OCI-LY7 (cell line): Measurements from ENCODE around the gene DEDD2. TPM values are rescaled to one million over a fixed set of nuclear protein-coding genes. Genes with fewer than 3 reads are reported as not detected.
A peak's percentile ranks its signal among the peaks of the same experiment; 100 is the strongest.

ENCODE experiments used
- BruUV-seq: library from RNA; stranded (reverse); fragments of 400-500 nt; replicated peaks from 2 replicates; lab custom pipeline; 2021; lab: Mats Ljungman, UMichigan
- CTCF ChIA-PET: fragments of 300-600 bp; sonication (Branson Sonifier 250); formaldehyde crosslinking; loops from one replicate; lab custom pipeline; 2022; ENCODE audit warnings: antibody characterized with exemption; ENCODE audit not compliant: unreplicated experiment; lab: Charles Lee
- POLR2A ChIA-PET: fragments of 300-600 bp; sonication (Branson Sonifier 250); formaldehyde crosslinking; loops from one replicate; lab custom pipeline; 2022; ENCODE audit warnings: antibody characterized with exemption; lab: Charles Lee
- DNase-seq: peaks from one replicate; pipeline ENCODE4 v3.0.0-alpha.2; 2015; ENCODE audit warnings: low spot score
- H2AFZ ChIP-seq: fragments of 200-600 bp; sonication (generic), shearing (Covaris generic); 2 replicates; pipeline ENCODE4 v1.6.1; 2014; ENCODE audit warnings: mild to moderate bottlenecking, antibody characterized with exemption, low read length, moderate library complexity
- H3K27ac ChIP-seq: fragments of 200-600 bp; sonication (generic); 2 replicates; pipeline ENCODE4 v1.5.1; 2014; ENCODE audit warnings: mixed run types, low read depth, mild to moderate bottlenecking, moderate library complexity, low read length, inconsistent platforms; ENCODE audit not compliant: poor library complexity, severe bottlenecking
- H3K36me3 ChIP-seq: fragments of 200-600 bp; sonication (generic); 2 replicates; pipeline ENCODE4 v1.6.1; 2014; ENCODE audit warnings: mild to moderate bottlenecking, antibody characterized with exemption, low read length, moderate library complexity, mixed read lengths; ENCODE audit not compliant: insufficient read depth
- H3K4me1 ChIP-seq: fragments of 200-600 bp; sonication (generic); 2 replicates; pipeline ENCODE4 v1.5.1; 2014; ENCODE audit warnings: mild to moderate bottlenecking, low read length; ENCODE audit not compliant: insufficient read depth, poor library complexity, severe bottlenecking
- H3K4me2 ChIP-seq: fragments of 200-600 bp; sonication (generic); 2 replicates; pipeline ENCODE4 v1.6.1; 2014; ENCODE audit warnings: mild to moderate bottlenecking, low read length
- H3K4me3 ChIP-seq: fragments of 200-600 bp; sonication (generic); 2 replicates; pipeline ENCODE4 v1.5.1; 2014; ENCODE audit warnings: mild to moderate bottlenecking, low read depth, low read length; ENCODE audit not compliant: poor library complexity, severe bottlenecking
- H3K79me2 ChIP-seq: fragments of 200-600 bp; sonication (generic); 2 replicates; pipeline ENCODE4 v1.6.1; 2016; ENCODE audit warnings: low read depth, mild to moderate bottlenecking, low read length, moderate library complexity, mixed read lengths; ENCODE audit not compliant: insufficient read depth
- H3K9me2 ChIP-seq: fragments of 200-600 bp; sonication (generic); 2 replicates; pipeline ENCODE4 v1.6.1; 2016; ENCODE audit warnings: mild to moderate bottlenecking, low read length, mixed read lengths; ENCODE audit not compliant: insufficient read depth
- H3K9me3 ChIP-seq: fragments of 200-600 bp; sonication (generic); 2 replicates; pipeline ENCODE4 v1.6.1; 2014; ENCODE audit warnings: mild to moderate bottlenecking, mixed run types, low read length, mixed read lengths
- H4K20me1 ChIP-seq: fragments of 200-600 bp; sonication (generic); 2 replicates; pipeline ENCODE4 v1.6.1; 2014; ENCODE audit warnings: mild to moderate bottlenecking, antibody characterized with exemption, low read length, moderate library complexity, mixed read lengths; ENCODE audit not compliant: insufficient read depth
- EZH2phosphoT487 ChIP-seq: fragments of 200-600 bp; sonication (generic); IDR thresholded peaks from 2 replicates; pipeline ENCODE4 v1.6.1; 2018; ENCODE audit warnings: low read depth, borderline replicate concordance, mild to moderate bottlenecking, mixed run types, antibody characterized with exemption, low read length, moderate library complexity, mixed read lengths
- intact Hi-C: fragments of 100-400 bp; cut with micrococcal nuclease; formaldehyde crosslinking; loops from one replicate; pipeline ENCODE4 v1.10.0; 2022; ENCODE audit not compliant: unreplicated experiment
- total RNA-seq, 2 experiments: library from RNA; depleted of rRNA in 1 of 2; stranded (reverse); fragments of >200 nt in 1 of 2; shearing (Covaris generic) in 1 of 2; gene quantifications; 2 replicates each; pipeline ENCODE4 v1.2.3, GENCODE V29; 2014 to 2022
- TF ChIP-seq, protein P1 (sequence below): fragments of 200-600 bp; sonication (generic); conservative IDR thresholded peaks from 2 replicates; pipeline ENCODE4 v1.5.1; 2014; ENCODE audit warnings: mild to moderate bottlenecking, antibody characterized with exemption, low read length, moderate library complexity, mixed read lengths

DEDD2 gene
- total RNA-seq, 2 experiments from 2014 or later, result 15.5 to 41.9 TPM

GRCh38 chr19:42184401-42184861 is 33.0 kb downstream of the DEDD2 start:
- TF ChIP-seq, protein P1, sequence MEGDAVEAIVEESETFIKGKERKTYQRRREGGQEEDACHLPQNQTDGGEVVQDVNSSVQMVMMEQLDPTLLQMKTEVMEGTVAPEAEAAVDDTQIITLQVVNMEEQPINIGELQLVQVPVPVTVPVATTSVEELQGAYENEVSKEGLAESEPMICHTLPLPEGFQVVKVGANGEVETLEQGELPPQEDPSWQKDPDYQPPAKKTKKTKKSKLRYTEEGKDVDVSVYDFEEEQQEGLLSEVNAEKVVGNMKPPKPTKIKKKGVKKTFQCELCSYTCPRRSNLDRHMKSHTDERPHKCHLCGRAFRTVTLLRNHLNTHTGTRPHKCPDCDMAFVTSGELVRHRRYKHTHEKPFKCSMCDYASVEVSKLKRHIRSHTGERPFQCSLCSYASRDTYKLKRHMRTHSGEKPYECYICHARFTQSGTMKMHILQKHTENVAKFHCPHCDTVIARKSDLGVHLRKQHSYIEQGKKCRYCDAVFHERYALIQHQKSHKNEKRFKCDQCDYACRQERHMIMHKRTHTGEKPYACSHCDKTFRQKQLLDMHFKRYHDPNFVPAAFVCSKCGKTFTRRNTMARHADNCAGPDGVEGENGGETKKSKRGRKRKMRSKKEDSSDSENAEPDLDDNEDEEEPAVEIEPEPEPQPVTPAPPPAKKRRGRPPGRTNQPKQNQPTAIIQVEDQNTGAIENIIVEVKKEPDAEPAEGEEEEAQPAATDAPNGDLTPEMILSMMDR, result peak; percentile 99
- TF ChIP-seq EZH2phosphoT487, result no peak
- no peak overlapping the region for H3K4me2 ChIP-seq
- H3K27ac ChIP-seq, result no peak overlapping the region
- no peak overlapping the region for H3K4me3 ChIP-seq
- CTCF ChIA-PET, result interaction anchor here (0.9 kb wide), 1 partner anchor 8 kb away, joined by 3 read pairs; no protein-coding TSS in a partner anchor
- H3K36me3 ChIP-seq, result no peaks in the 10 kb centered on the region
- intact Hi-C loops, result loop anchor here (1.0 kb wide), 2 partner anchors 51 to 76 kb away; no protein-coding TSS in a partner anchor
- no peaks in the 10 kb centered on the region for H3K79me2 ChIP-seq
- no peaks in the 10 kb centered on the region for H4K20me1 ChIP-seq
- no peaks in the 10 kb centered on the region for H3K9me2 ChIP-seq
- H3K4me1 ChIP-seq, result peaks cover 39% of the 10 kb centered on the region
- POLR2A ChIA-PET, result no interaction called here
- peak; percentile 82 for DNase-seq
- no peaks in the 10 kb centered on the region for H3K9me3 ChIP-seq
- no TSS peak for BruUV-seq
- H2AFZ ChIP-seq, result no peak overlapping the region; the same call in 1 of the 2 replicates

DNA sequence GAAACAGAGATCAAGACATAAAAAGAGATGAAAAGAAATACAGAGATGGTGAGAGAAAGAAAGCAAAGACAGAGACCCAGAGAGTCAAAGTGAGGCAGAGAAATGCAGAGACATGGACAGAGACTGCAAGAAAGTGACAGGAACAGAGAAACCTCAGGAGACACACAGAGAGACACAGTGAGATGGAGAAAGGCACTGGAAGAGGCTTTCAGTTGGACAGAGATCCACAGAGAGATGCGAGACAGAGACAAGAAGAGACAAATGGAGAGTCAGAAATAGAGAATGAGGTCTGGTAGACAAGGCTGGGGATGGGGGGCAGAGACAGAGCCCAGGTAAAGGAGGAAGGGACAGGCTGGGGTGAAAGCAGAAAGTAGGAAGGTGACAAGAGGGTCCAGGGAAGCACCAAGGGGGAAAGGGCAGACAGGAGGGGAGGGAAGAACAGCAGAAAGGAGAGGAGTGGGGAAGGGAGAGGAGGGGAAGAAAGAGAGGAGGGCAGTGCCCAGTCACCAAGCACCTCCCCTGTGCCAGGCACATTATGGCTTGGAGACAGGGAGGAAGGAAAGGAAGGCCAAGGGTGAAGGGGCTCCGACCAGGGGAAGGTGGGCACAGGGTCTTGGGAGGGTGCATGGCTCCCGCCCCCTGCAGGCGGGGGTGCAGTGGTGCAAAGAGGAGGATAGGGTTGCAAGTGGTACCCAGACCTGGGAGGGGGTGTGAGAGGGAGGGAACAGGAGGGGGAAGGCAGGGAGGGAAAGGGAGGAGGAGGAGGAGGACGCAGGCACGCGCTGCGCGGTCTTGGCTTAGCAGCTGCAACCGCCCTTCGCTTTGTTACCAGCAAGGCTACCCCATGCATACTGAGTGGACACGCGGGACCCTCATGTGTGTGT is 38.4 kb downstream of the DEDD2 start:
- Histone ChIP-seq H3K27ac (no peak overlapping the region), H3K9me3 (no peaks in the 10 kb centered on the region), H3K36me3 (no peaks in the 10 kb centered on the region), H2AFZ (no peak overlapping the region), H3K79me2 (no peaks in the 10 kb centered on the region), H3K9me2 (no peaks in the 10 kb centered on the region), H3K4me1 (peaks cover 48% of the 10 kb centered on the region), H3K4me3 (no peak overlapping the region), H3K4me2 (no peak overlapping the region), H4K20me1 (no peaks in the 10 kb centered on the region)
- CTCF ChIA-PET, result no interaction called here
- TF ChIP-seq EZH2phosphoT487, result no peak
- TF ChIP-seq, protein P1, result peak; percentile 76
- intact Hi-C loops, result loop anchor here (1.0 kb wide), 2 partner anchors 46 to 71 kb away; no protein-coding TSS in a partner anchor
- POLR2A ChIA-PET, result no interaction called here
- peak; percentile 56 for DNase-seq
- BruUV-seq, result no TSS peak

DNA sequence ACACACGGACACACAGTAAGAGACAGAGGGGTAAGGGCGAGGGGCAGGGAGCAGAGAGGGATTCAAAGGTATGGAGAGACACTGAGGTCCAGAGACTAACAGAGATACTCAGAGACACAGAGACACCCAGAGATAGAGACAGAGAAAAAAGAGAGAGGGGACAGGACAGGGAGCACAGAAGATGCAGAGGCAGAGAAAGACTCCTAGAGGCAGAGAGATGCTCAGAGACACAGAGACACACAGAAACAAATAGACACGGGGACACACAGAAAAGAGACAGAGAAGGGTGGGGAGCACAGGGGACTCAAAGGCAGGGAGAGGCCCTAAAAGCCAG is 39.8 kb downstream of the DEDD2 start:
- intact Hi-C loops, result no loop called here
- ChIA-PET POLR2A (no interaction called here), CTCF (no interaction called here)
- Histone ChIP-seq H3K4me1 (peaks cover 35% of the 10 kb centered on the region), H3K36me3 (no peaks in the 10 kb centered on the region), H4K20me1 (no peaks in the 10 kb centered on the region), H3K79me2 (no peaks in the 10 kb centered on the region), H3K9me3 (no peaks in the 10 kb centered on the region), H3K9me2 (no peaks in the 10 kb centered on the region), H2AFZ (peak overlapping the region; percentile 45; the same call in 1 of the 2 replicates), H3K4me2 (peak overlapping the region; percentile 82), H3K27ac (no peak overlapping the region), H3K4me3 (peak overlapping the region; percentile 63)
- DNase-seq, result no peak
- TF ChIP-seq, protein P1, result no peak
- no peak for TF ChIP-seq EZH2phosphoT487
- no TSS peak for BruUV-seq
